NCI-H82 (cell line): Measurements from ENCODE around the gene RHOC.
"Not testable (repeated sequence)": the region's sequence is repeated elsewhere in the genome, so short reads cannot be mapped to it uniquely, and the experiment has no call there.

Experiments
- DNase-seq: peaks from one replicate; lab custom pipeline; 2025; lab: John Stamatoyannopoulos, UW

The RHOC gene

DNA sequence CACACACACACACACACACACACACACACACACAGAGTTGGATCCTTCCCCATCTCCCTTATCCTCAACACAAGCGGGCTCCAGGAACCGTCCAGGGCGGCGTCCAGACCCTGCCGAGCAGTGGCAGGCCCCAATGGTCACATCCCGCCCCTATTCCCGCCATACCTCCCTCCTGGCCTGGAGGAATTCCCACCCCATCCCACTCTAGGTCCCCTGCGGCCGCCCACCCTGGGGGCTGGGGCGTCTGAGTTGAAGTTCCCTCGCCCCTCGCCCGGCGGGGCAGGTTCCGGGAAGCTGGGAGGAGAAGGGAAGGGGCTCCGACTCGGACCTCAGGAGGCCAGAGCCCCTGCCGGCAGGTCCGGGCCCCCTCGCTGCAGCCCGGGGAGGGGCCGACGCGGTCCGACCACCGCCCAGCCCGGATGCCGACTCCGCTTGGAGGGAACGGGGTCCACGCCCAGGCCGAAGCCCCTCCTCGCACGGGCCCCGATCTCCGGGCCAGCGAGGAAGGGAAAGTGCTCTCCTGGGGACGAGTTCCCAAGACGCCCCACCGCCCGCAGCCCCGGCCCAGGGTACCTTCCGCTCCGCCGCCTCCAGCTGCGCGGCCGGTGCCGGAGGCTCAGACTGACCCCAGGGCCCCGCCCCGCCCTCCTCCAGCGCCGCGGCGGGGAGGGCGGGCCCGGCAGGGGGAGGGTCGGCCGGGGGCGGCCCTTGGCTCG lies at the start of gene RHOC:
Gene RHOC, minus strand, starts transcription at position 623 of the 716 bp plus-strand sequence. CDS start 3,328 bp downstream, outside the sequence.
- peak; percentile 86 for DNase-seq

DNA sequence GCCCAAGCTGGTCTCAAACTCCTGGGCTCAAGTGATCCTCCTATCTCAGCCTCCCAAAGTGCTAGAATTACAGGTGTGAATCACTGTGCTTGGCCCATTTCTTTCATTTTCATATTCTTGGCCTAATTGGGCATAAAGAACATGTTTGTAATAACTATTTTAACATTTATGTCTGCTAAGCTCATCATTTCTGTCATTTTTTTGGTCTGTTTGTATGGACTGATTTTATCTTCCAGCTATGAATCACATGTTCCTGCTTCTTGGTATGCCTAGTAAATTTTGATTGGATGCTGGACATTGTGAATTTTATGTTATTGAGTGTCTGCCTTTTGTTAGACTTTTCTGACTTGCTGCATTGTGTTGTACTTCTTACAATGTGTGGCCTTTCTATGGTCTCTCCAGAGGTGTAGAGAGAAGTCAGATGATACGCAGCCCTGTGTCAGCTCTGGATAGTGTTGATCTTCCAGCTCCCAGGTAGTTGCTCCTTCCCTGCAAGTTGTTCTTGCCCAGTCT lies 47.2 kb upstream of the RHOC start:
- DNase-seq, result no peak

DNA sequence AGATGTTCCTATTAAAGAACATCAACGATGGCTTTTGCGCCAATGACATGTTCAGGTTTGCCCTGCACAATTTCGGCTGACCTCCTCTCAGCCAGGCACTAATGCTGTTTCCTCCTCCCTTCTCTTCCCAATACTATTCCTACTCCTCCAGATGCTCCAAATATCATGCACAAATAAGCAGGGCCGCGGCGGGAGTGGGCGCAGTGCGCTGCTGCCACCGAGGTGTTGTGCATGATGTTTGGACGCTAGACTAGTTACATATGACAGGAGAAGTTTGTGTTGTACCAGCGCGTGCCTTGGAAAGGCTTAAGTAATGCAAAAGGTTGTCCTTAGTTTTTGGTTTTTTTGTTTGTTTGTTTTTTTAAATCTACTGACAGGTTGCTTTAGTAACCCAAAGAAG lies 41.5 kb upstream of the RHOC start:
- peak; percentile 35 for DNase-seq

DNA sequence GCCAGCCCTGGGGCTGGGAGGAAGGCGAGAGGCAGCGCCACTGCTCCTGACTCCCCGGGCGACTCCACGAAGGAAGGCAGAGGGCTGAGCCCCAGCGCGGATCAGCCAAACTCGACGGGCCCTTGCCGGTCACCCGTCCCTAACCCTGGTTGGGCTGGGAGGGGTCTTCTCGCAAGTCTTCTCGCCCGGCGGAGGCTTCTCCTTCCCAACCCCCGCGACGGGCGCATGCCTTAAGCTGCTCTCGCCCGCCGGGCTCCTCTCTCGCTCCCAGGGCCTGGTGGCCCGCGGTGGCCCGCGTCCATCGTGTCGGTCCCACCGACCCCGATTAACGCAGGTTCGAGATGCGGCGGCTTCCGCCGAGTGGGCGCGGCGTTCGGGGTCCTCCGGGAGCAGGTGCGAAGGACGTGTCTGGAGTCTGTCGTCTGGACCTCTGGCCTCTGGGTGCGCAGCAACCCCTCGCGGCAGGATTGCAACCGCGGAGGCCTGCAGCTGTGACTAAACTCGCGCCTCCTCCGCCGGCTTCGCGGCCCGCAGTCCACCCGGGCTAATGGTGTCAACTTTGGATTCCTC lies 37.2 kb upstream of the RHOC start:
- DNase-seq, result peak; percentile 73

DNA sequence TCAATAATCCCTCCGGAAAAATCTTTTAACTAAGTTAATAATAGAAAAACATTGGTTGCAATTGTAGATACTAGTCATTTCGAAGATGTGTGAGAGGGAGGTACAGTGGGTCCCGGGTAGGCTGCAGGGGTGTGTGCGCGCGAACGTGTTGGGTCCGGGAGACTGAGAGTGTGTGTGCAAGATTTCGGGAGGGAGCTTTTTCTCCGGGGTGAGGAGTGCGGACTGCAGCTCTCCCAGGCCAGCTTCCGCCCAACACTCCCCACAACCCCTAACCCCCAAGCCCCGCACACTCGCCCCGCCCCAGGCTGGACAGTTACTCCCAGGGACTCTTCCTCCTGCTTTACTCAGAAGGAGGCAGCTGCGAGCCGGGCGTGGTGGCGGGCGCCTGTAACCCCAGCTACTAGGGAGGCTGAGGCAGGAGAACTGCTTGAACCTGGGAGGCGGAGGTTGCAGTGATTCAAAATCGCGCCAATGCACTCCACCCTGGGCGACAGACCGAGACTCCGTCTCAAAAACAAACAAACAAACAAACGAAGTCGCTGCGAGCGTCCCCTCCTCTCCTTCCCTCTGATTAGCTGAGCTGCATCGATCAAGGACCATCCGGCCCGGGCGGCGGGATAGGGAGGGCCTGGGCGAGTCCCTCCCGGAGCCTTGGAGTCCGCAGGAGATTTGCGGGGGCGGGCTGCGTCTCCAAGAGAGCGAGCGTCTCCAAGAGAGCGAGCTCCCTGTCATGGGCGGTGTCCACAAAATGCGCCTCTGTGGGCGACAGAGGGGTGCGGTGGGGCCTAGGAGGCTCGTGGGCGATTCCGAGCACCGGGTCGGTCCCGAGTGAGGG lies 36.5 kb upstream of the RHOC start:
- peak; percentile 61 for DNase-seq

DNA sequence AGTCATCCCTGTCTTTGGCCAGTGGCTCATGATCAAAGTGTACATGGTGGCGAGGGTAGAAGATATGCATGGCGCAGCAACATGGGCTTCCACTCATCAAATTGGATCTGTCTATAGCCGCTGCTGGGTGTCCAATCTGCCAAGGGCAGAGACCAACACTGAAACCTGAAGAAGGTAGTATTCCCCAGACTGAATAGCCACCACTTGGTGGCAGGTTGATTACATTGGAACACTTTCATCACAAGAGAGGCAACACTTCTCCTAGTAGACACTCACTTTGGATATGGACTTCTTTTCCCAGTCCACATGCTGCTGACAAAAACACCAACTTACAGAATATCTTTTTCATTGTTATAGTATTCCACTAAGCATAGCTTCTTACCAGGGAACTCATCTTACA lies 30.6 kb upstream of the RHOC start:
- no peak for DNase-seq

DNA sequence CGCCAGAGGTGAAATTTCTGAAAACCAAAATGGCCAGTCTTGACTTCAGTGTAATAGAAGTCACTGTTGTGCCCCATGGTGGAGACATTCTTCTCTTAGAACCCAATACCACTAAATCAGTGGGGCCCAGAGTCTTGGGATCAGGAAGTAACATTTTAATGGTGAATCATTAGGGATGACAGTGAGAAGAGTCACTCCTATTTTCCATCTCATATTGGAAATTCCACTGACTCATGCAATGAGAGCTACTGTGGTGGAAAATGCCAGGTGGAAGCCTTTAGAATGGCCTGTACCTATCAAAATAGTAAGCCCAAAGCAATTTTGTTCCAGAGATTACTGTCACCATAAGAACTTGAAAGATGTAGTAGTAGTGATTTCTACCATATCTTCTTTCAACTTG lies 28.8 kb upstream of the RHOC start:
- DNase-seq, result no peak

DNA sequence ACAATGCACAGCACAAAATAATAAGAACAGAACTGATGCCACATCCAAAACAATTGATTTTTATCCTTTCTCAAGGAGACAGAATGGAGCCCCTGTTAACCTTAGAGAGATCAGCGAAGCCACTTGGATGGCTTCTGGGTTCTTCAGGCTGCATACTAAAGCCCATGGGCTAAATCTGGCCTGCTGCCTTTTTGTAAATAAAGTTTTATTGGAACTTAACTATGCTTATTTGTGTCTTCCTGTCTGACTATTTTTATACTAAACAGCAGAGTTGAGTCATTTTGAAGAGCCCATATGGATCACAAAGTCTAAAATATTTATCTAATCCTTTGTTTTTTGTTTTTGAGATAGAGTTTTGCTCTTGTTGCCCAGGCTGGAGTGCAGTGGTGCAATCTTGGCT lies 24.5 kb upstream of the RHOC start:
- no peak for DNase-seq

DNA sequence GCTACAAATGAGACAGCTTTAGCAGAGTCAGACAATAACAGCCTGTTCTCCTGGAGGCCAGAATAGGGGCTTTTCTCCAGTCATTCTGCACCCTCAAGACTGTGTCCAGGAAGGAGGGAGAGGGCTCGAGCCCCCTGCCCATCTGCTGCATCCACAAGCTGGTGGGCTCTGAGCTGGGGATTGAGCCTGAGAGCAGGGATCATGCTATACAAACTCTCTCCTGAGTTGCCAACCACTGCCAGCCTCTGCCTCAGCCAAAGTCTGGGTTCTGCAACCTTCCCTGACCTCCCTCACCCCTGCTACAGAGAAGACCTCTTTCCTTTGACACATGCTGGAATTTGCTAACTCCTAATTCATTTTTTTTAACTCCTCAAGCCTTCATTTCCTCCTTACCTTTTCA lies 23.0 kb upstream of the RHOC start:
- peak; percentile 74 for DNase-seq

DNA sequence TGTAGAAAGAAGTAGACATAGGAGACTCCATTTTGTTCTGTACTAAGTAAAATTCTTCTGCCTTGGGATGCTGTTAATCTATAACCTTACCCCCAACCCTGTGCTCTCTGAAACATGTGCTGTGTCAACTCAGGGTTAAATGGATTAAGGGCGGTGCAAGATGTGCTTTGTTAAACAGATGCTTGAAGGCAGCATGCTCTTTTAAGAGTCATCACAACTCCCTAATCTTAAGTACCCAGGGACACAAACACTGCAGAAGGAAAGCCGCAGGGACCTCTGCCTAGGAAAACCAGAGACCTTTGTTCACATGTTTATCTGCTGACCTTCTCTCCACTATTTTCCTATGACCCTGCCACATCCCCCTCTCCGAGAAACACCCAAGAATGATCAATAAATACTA lies 22.1 kb upstream of the RHOC start:
- peak; percentile 92 for DNase-seq

DNA sequence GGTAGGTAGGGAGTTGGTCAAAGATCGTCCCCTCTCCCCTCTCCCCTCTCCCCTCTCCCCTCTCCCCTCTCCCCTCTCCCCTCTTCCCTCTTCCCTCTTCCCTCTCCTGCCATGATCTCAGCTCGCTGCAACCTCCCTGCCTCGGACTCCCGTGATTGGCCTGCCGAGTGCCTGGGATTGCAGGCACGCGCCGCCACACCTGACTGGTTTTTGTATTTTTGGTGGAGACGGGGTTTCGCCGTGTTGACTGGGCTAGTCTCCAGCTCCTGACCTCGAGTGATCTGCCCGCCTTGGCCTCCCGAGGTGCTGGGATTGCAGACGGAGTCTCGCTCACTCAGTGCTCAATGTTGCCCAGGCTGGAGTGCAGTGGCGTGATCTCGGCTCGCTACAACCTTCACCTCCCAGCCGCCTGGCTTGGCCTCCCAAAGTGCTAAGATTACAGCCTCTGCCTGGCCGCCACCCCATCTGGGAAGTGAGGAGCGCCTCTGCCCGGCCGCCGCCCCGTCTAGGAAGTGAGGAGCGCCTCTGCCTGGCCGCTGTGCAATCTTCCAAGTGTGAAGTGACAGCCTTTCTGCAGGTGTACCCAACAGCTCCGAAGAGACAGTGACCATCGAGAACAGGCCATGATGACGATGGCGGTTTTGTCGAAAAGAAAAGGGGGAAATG lies 21.5 kb upstream of the RHOC start:
- DNase-seq, result not testable (repeated sequence)

DNA sequence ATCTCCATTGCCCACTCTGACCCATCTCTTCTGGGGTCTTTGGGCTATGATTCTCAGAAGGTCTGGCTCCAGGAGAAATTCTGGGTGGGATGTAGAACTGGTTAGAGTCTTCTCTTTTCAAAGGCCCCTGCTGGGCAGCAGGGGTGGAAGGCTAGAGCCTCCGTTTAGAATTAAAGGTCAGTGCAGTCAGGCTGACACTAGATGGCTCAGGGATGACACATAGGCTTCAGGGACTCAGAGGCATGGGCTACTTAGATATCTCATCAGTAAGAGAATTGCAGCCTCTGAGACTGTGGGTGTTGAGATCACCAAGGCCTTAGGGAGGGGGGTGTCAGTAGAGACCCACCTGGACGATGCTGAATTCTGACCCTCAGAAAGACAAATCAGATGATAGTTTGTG lies 20.8 kb upstream of the RHOC start:
- DNase-seq, result peak; percentile 45

DNA sequence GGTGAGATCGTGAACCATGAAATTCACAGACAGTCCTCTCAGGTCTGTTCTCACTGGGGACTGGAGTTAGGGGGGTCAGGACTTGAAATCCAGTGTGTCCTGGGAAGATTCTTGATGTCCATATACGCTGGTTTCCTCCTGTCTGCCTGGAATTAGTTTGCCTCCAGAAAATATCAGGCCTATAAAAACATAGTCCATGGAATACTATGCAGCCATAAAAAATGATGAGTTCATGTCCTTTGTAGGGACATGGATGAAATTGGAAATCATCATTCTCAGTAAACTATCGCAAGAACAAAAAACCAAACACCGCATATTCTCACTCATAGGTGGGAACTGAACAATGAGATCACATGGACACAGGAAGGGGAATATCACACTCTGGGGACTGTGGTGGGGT lies 17.3 kb upstream of the RHOC start:
- not testable (repeated sequence) for DNase-seq

DNA sequence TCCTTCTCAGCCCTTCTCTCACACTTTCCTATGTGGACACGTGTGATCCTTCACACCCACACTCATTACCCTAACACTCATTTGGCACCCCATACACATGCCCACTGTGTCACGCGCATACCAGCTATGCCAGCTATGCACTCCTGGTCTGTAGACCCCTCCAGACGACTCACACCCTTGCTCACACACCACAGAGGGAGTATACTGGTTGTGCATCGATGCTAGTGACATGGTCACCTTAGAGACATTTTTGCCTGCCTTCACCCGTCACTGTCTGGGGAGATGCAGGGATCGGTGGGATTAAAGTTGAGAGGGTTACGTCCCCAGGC lies 16.5 kb upstream of the RHOC start:
- peak; percentile 49 for DNase-seq

DNA sequence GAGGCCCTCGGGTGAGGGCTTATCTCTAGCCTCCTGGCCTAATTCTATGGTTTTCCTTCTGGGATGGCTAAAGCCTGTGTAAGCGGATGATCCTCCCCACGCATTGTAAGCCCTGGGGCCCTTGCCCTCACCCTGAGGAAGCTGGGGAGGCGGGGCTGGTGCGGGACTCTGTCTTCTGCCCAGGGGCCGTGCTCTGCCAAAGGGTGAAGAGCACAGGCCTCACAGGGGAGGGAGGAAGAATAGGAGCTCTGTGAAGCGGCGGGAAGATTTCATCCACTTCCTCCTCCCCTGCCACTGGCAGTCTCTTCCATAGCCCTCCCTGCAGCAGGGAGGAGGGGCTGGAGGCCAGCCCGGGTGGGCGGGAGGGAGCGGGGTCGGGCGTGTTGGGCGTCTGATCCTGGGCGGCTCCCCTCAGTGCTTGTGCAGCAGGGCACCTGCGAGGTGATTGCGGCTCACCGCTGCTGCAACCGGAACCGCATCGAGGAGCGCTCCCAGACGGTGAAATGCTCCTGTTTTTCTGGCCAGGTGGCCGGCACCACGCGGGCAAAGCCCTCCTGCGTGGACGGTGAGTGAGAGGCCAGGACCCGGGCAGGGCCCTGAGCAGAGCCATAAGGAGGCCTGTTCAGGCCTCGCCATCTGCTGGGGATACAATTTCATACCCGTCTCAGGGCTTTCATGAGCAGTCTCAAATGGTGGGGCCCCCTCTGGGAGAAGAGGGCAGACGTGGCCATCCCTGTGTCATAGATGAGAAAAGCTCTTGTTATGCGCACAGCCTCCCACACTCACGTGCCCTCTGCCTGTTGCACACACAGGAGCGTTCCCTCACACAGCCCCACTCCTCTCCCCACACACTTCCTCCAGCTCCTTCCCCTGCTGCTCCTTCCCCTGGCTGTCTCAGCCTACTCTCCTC lies 15.9 kb upstream of the RHOC start:
- DNase-seq, result peak; percentile 98

DNA sequence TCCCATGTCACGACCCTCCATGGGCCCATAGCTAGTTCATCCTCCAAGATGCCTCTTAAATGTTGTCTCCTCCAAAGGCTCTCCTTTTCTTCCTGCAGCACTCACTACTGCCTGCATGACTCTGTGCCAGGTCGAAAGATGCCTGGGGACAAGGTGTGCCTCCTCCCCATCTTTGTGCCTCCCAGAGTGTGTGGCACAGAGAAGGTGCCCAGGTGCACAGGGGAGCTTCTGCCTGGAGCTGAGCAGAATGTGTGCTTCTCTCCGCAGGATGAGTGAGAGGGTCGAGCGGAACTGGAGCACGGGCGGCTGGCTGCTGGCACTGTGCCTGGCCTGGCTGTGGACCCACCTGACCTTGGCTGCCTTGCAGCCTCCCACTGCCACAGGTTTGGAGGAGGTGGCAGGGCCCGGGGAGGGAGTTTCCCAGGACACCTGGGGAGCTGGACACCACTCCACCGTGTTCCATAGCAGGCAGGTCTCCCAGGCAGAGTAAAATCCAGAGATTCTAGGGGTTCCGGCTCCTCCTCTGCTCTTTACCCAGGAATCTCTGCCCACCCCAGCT lies 15.1 kb upstream of the RHOC start:
- peak; percentile 52 for DNase-seq

DNA sequence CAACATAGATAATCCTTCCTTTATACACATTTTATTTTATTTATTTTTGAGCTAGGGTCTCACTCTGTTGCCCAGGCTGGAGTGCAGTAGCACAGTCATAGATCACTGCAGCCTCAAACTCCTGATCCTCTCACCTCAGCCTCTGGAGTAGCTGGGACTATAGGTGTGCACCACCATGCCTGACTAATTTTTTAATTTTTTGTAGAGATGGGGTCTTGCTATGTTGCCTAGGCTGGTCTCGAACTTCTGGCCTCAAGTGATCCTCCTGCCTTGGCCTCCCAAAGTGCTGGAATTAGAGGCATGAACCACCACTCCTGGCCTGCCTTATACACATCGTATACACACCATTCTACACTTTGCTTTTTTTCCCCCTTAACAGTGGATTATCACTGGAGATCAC lies 14.4 kb upstream of the RHOC start:
- not testable (repeated sequence) for DNase-seq

DNA sequence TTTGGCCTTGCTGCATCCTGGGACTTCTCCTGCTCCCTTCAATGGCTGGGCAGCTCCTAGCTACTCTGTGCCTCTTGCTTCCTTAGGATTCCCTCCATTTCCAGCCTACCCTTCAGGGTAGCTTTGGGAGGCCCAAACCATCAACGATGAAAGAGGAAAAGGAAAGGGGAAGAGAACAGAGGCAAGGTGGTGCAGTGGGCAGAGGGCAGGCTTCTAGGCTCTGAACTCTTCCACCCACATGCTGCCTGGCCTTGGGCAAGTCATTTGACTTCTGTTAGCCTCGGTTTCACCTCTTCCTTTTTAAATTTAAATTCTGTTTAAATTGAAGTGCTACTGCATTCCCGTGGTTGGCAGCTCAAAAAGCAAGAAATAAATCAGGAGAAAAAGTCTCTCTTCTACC lies 13.9 kb upstream of the RHOC start:
- DNase-seq, result no peak

DNA sequence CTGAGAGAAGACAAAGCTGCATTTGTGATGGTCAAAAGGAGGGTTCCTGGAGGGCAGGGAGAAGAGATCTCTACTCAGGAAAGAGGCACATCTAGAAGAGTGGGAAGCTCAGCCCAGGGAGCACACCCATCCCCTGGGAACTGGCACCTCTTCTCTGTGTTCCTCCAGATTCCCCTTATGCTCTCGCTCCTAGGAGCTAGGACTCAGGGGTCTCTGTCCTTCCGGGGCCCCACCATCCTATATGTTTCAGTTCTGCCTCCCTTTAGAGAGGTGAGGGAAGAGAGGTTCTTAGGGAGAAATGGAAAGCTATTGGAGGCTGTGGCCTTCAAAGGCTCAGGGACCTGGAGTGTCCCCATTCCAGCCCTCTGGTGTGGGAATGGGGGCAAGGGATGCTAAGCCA lies 12.8 kb upstream of the RHOC start:
- DNase-seq, result no peak

DNA sequence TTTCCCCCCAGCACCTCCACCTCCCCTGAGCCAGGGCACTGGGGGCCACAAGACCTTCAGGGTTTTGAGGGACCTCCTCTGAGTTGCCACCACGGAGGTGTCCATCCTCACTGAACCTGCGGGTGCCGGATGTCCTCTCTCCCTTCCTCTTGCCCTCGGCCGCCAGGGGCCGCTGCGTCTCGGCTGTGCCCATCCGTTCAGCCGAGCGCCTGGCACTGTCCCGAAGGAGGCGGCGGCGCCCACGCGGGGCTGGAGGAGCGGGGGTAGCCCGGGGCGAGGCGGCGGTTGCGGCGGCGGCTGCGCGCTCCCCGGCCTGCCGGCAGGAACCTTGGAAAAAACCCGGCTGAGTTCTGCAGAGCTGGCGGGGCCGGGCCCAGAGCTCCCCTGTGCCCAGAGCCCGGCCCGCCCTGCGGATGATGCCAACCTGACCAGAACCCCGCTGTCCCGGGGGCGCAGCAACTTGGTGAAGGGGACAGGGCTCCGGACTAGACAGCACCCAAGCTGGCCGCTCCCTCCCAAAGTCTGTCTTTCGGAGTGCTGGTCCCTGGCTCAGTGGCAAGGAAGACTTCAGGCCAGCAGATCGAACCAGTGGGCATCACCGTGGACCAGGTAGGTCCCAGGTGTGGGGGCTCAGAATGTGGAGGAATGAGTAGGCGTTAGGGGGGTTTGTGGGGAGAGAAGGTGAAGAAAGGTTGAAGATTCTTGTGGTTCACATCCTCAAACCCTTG lies 11.9 kb upstream of the RHOC start:
- DNase-seq, result peak; percentile 86
